Stimulated activated naive B cell treated with anti-CD40 and anti-IgM and Interleukin-4, amounts not matched to agents 10 μg/mL and 1 μg/mL and 100 μg/mL, for 72 hours (primary cell): ENCODE results near the gene PXDN.

Experiments
- ATAC-seq, 2 donors: fragments of 150-1000 bp; cut with Tn5 transposase; replicated peaks; 2 replicates each; pipeline ENCODE4 v1.10.0; 2021; ENCODE audit warnings: moderate library complexity in 1 of 2
- DNase-seq: peaks from one replicate; pipeline ENCODE4 v3.0.0; 2021
- H3K27ac Mint-ChIP-seq: one replicate; pipeline ENCODE4 v1.8.0; 2022; ENCODE audit warnings: mild to moderate bottlenecking, mixed read lengths
- H3K27me3 Mint-ChIP-seq, 2 donors: one replicate each; pipeline ENCODE4 v1.8.0; 2022; ENCODE audit warnings: mixed read lengths in 2 of 2
- H3K36me3 Mint-ChIP-seq, 2 donors: one replicate each; pipeline ENCODE4 v1.8.0; 2022; ENCODE audit warnings: mixed read lengths in 2 of 2, mild to moderate bottlenecking in 1 of 2
- H3K4me1 Mint-ChIP-seq, 2 donors: one replicate each; pipeline ENCODE4 v1.8.0; 2022; ENCODE audit warnings: mixed read lengths in 2 of 2, mild to moderate bottlenecking in 1 of 2
- H3K4me3 Mint-ChIP-seq, 2 donors: one replicate each; pipeline ENCODE4 v1.8.0; 2022; ENCODE audit warnings: mild to moderate bottlenecking in 2 of 2, mixed read lengths in 2 of 2, moderate library complexity in 1 of 2
- H3K9me3 Mint-ChIP-seq, 2 donors: one replicate each; pipeline ENCODE4 v1.8.0; 2022; ENCODE audit warnings: mixed read lengths in 2 of 2, mild to moderate bottlenecking in 1 of 2

The PXDN gene

DNA sequence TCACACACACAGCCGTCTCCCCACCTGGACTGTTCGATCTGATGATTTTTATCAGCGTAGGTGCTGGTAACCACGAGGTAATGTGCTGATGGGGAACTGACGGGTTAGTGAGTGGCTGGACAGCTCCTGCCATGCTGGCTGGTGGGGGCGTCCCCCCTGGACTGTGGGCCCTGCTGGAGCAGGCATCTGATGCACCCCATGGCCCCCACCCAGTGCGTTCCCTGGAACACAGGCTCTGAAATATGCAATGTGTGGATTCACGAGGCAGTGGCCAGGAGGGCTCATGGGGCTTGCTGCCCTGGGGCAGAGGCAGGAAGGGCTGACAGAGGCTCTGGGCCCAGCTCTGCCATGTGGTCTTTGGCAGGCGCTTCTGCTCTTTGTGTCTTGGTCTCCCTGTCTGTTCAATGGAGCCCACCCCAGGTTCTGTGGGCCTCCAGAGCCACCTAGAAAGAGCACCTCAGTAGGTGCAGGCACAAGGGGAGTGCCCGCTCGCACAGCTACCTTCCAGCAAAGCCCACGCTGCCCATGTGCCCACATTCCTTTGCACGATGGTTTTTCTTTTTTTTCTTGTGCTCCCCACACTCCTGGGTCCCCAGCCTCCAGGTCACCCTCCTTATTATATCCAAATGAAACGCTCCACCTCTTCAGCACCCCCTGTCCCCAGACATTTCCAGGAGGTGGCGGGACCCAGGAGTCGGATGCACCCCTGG, 10.3 kb upstream of the PXDN start:
- peaks cover 0 to 2% of the 10 kb centered on the region in 2 donors for H3K4me1 Mint-ChIP-seq
- no peak for ATAC-seq

GRCh38 chr2:1754046-1754445, 9.7 kb upstream of the PXDN start:
- Mint-ChIP-seq H3K27ac (no peak overlapping the region), H3K4me1 (peaks cover 0 to 2% of the 10 kb centered on the region in 2 donors), H3K36me3 (peaks cover 8 to 13% of the 10 kb centered on the region in 2 donors), H3K4me3 (no peak overlapping the region), H3K27me3 (peaks cover 36 to 37% of the 10 kb centered on the region in 2 donors), H3K9me3 (peaks cover 12 to 25% of the 10 kb centered on the region in 2 donors)
- DNase-seq (no peak), ATAC-seq (no peak)

More for the DNA sequence above, 10.3 kb upstream of the PXDN start:
- peaks cover 30 to 33% of the 10 kb centered on the region in 2 donors for H3K27me3 Mint-ChIP-seq
- no peak for DNase-seq
- peaks cover 12 to 25% of the 10 kb centered on the region in 2 donors for H3K9me3 Mint-ChIP-seq
- no peak overlapping the region for H3K27ac Mint-ChIP-seq
- H3K36me3 Mint-ChIP-seq, result peaks cover 8 to 13% of the 10 kb centered on the region in 2 donors
- H3K4me3 Mint-ChIP-seq, result no peak overlapping the region

DNA sequence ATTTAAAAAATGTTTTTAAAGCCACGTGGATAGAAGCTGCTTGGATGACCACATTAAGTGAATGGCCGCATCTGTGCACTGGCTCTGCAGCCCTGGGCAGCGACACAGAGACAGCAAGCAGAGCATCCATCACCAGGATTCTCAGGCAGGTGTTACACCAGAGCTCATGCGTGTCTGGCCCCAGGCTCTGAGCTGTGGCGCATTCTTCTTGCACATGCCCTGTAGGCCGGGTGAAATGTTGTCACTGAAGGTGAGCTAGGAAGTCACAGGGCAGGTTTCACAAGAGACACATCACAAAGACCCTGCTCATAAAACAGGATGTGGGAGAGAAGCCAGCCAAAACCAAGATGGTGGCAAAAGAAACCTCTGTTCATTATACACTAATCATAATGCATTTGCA, 8.4 kb upstream of the PXDN start:
- Mint-ChIP-seq H3K27ac (no peak overlapping the region), H3K4me3 (no peak overlapping the region), H3K27me3 (peaks cover 48 to 49% of the 10 kb centered on the region in 2 donors), H3K36me3 (peaks cover 8 to 13% of the 10 kb centered on the region in 2 donors), H3K9me3 (peaks cover 12 to 25% of the 10 kb centered on the region in 2 donors), H3K4me1 (peaks cover 0 to 2% of the 10 kb centered on the region in 2 donors)
- DNase-seq (no peak), ATAC-seq (no peak)

DNA sequence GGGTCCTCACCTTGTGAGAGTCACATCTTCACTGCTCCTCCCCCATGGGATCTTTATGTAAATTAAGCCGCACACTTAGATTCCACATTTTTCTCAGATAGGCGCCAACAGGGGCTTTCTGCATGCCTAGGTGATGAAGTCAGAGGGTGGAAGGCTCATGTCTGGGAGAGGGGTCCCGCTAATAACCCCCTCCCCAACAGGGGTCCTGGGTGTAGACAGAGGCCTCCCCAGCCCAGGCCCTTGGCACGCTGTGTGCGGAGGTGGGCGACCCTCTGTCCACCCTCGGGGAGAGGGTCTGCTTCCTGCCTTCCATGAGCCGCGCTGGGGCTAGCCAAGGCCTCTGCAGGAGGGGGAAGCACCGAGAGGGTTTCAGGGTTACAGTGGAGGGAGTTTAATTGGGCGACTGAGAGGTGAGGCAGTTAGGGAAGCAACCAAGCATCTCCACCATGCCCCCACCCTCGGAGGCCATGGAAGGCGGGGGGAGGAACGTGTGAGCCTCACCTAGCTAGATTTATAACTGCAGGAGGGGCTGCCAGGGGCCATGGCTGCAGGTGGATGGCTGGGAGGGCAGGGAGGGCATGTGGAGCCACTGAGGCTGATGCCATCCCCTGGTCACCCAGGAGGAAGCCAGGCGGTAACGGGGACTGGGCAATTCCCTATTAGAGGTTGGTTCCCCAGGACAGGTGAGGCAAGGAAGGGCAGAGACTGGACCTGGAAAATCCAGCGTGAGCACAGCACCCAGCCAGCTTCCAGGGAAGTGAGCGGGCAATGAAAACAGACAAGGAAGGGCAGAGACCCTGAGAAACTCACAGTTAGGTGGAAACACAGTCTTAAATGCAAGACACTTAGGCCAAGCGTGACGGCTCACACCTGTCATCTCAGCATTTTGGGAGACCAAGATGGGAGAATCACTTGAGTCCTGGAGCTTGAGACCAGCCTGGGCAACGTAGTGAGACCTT, 7.7 kb upstream of the PXDN start:
- Mint-ChIP-seq H3K4me3 (no peak overlapping the region), H3K4me1 (peaks cover 0 to 2% of the 10 kb centered on the region in 2 donors), H3K27me3 (peaks cover 55 to 56% of the 10 kb centered on the region in 2 donors), H3K9me3 (peaks cover 12 to 25% of the 10 kb centered on the region in 2 donors), H3K27ac (no peak overlapping the region), H3K36me3 (peaks cover 8 to 13% of the 10 kb centered on the region in 2 donors)
- ATAC-seq, result no peak
- DNase-seq, result no peak

DNA sequence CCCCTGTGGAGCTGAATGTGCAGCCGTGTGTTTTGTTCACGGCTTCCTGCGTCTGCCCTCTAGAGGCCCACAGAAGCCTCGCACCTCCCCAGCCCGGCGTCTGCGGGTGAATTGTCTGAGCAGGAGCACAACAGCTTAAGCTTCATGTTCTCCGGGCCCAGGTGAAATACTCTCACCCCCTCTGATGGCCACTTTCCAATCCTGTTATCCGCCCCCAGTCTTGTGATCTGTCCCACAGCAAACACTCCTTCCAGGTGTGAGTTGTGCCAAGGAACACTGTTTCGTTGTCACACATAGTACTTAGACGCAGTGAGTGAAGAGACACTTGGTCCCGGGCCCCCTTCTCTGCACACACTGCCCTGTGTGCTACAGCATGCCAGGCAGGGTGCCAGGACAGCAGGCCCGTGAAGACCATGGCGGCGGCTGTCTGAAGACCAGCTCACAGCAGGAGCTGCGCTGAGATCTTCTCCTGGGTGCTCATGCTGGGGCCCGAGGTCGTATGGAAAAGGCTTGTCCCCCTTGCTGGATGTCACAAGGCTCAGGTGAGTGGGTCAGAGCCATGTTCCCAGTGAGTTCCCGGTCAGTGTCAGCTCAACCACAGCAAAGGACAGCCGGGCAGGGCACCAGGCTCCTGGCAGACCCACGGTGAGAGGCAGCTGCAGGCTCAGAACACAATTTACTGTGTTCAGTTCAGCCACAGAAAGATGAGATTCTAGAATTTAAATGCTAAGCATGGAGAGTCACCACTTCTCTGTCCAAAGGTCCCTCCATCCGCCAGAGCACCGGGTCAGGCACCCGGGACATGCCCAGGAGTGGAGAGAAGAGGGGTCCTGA, 6.8 kb upstream of the PXDN start:
- Mint-ChIP-seq H3K4me1 (peaks cover 0 to 2% of the 10 kb centered on the region in 2 donors), H3K27ac (no peak overlapping the region), H3K4me3 (no peak overlapping the region), H3K36me3 (peaks cover 8 to 13% of the 10 kb centered on the region in 2 donors), H3K27me3 (peaks cover 60 to 64% of the 10 kb centered on the region in 2 donors), H3K9me3 (peaks cover 12 to 25% of the 10 kb centered on the region in 2 donors)
- ATAC-seq, result peak; percentile 84 to 86
- peak; percentile 42 for DNase-seq

DNA sequence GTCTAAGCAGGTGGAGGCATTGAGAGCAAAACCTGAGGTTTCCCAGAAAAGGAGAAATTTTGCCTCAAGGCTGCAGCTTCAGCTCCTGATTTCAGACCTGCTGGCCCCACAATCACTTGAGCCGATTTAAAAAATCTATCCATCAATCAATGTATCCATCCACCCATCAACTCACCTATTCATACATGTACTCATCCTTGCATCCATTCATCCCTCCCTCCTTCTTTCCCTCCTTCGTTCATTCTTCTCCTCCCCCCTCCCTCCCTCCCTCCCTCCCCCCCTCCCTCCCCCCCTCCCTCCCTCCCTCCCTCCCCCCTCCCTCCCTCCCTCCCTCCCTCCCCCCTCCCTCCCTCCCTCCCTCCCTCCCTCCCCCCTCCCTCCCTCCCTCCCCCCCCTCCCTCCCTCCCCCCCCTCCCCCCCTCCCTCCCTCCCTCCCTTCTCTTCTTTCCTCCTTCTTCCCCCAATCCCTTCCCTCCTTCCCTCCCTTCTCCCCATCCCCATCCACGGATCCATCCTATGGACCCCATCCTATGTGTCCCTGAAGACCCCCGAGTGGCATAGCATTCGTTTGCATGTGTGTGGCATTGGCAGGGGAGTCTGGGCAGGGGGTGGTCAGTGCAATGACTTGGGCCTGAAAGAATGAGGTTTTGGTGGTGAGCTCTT, 6.1 kb upstream of the PXDN start:
- DNase-seq, result no peak
- H3K9me3 Mint-ChIP-seq, result peaks cover 11 to 20% of the 10 kb centered on the region in 2 donors
- peaks cover 8 to 13% of the 10 kb centered on the region in 2 donors for H3K36me3 Mint-ChIP-seq
- no peak overlapping the region for H3K4me3 Mint-ChIP-seq
- peaks cover 59 to 65% of the 10 kb centered on the region in 2 donors for H3K27me3 Mint-ChIP-seq
- ATAC-seq, result no peak
- H3K27ac Mint-ChIP-seq, result no peak overlapping the region
- peaks cover 2% of the 10 kb centered on the region in 2 donors for H3K4me1 Mint-ChIP-seq

- Mint-ChIP-seq H3K9me3 (peaks cover 5 to 13% of the 10 kb centered on the region in 2 donors), H3K27ac (no peak overlapping the region), H3K36me3 (peaks cover 4 to 6% of the 10 kb centered on the region in 2 donors), H3K4me1 (peaks cover 4 to 9% of the 10 kb centered on the region in 2 donors), H3K4me3 (no peak overlapping the region), H3K27me3 (peaks cover 62 to 67% of the 10 kb centered on the region in 2 donors)
- ATAC-seq (no peak), DNase-seq (no peak)
These were observed 5.3 kb upstream of the PXDN start for GRCh38 chr2:1749489-1750119.

GRCh38 chr2:1748741-1749488, 4.6 kb upstream of the PXDN start:
- Mint-ChIP-seq H3K36me3 (no peaks in the 10 kb centered on the region), H3K4me1 (peaks cover 4 to 10% of the 10 kb centered on the region in 2 donors), H3K27me3 (peaks cover 62 to 67% of the 10 kb centered on the region in 2 donors), H3K27ac (no peak overlapping the region), H3K4me3 (no peak overlapping the region), H3K9me3 (peaks cover 0 to 6% of the 10 kb centered on the region in 2 donors)
- DNase-seq, result no peak
- ATAC-seq, result no peak

GRCh38 chr2:1748176-1748740, 3.9 kb upstream of the PXDN start:
- H3K36me3 Mint-ChIP-seq, result no peaks in the 10 kb centered on the region
- no peak overlapping the region for H3K27ac Mint-ChIP-seq
- peaks cover 62 to 67% of the 10 kb centered on the region in 2 donors for H3K27me3 Mint-ChIP-seq
- peaks cover 4 to 10% of the 10 kb centered on the region in 2 donors for H3K4me1 Mint-ChIP-seq
- DNase-seq, result no peak
- no peak overlapping the region for H3K4me3 Mint-ChIP-seq
- no peak for ATAC-seq
- peaks cover 0 to 3% of the 10 kb centered on the region in 2 donors for H3K9me3 Mint-ChIP-seq

- H3K27me3 Mint-ChIP-seq, result peaks cover 66 to 74% of the 10 kb centered on the region in 2 donors
- H3K4me3 Mint-ChIP-seq, result no peak overlapping the region
- ATAC-seq, result no peak
- H3K27ac Mint-ChIP-seq, result no peak overlapping the region
- peaks cover 7 to 18% of the 10 kb centered on the region in 2 donors for H3K4me1 Mint-ChIP-seq
- H3K36me3 Mint-ChIP-seq, result no peaks in the 10 kb centered on the region
- DNase-seq, result no peak
- H3K9me3 Mint-ChIP-seq, result no peaks in the 10 kb centered on the region
These were observed 3.0 kb upstream of the PXDN start for GRCh38 chr2:1747065-1747941.

GRCh38 chr2:1746174-1747064, 2.1 kb upstream of the PXDN start:
- DNase-seq (no peak), ATAC-seq (no peak)
- H3K36me3 Mint-ChIP-seq, result peaks cover 0 to 4% of the 10 kb centered on the region in 2 donors
- H3K4me3 Mint-ChIP-seq, result no peak overlapping the region
- peaks cover 65 to 72% of the 10 kb centered on the region in 2 donors for H3K27me3 Mint-ChIP-seq
- no peak overlapping the region for H3K27ac Mint-ChIP-seq
- H3K9me3 Mint-ChIP-seq, result no peaks in the 10 kb centered on the region
- peaks cover 11 to 24% of the 10 kb centered on the region in 2 donors for H3K4me1 Mint-ChIP-seq
